Stimulated activated CD8-positive, alpha-beta memory T cell treated with anti-CD3 and anti-CD28 coated beads, Interleukin-4, amount 100 ng/mL, for 24 hours (primary cell): ENCODE measurements around the gene NPLOC4.

ENCODE experiments used
- DNase-seq: peaks from one replicate; pipeline ENCODE4 v3.0.0-alpha.2; 2020; ENCODE audit warnings: low read depth

NPLOC4 gene

GRCh38 chr17:81518113-81518784 lies 118.7 kb downstream of the NPLOC4 start:
- no peak for DNase-seq

GRCh38 chr17:81517339-81518112 lies 119.4 kb downstream of the NPLOC4 start:
- no peak for DNase-seq

DNA sequence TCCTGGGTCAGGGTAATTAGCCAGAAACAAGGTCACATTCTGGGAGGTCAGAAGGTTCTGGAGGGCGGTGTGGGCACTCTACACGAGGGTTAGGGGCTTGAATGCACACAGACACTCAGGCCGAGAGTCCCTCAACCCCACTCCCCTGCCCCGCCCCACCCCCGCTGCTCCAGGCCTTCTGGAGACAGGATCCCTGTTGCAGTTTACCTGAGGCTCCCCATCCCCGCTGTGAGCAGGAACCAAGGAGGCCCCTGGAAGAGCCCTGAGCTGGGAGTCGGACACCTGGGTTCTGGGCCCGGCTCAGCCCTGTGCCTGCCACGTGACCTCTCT lies 119.9 kb downstream of the NPLOC4 start:
- no peak for DNase-seq

DNA sequence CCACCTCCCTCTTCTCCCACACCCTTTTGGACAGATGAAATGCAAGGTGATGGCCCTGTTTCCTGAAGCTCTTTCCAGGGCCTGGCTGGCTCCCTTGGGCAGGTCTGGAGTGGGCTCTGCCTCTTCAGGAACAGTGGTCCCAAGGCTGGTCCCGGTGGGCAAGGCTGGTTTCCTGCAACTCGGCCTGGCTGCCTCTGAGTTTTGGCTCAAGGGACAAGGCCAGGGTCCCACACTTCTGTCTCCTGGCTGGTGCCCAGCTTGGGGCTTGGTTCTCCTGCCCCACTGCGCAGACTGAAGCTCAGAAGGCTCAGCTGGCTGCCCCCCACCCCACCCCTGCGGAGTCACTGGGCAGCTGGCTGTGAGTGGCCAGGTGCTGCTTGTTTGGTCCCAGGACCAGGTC lies 120.5 kb downstream of the NPLOC4 start:
- no peak for DNase-seq

GRCh38 chr17:81515530-81516041 lies 121.3 kb downstream of the NPLOC4 start:
- DNase-seq, result no peak

DNA sequence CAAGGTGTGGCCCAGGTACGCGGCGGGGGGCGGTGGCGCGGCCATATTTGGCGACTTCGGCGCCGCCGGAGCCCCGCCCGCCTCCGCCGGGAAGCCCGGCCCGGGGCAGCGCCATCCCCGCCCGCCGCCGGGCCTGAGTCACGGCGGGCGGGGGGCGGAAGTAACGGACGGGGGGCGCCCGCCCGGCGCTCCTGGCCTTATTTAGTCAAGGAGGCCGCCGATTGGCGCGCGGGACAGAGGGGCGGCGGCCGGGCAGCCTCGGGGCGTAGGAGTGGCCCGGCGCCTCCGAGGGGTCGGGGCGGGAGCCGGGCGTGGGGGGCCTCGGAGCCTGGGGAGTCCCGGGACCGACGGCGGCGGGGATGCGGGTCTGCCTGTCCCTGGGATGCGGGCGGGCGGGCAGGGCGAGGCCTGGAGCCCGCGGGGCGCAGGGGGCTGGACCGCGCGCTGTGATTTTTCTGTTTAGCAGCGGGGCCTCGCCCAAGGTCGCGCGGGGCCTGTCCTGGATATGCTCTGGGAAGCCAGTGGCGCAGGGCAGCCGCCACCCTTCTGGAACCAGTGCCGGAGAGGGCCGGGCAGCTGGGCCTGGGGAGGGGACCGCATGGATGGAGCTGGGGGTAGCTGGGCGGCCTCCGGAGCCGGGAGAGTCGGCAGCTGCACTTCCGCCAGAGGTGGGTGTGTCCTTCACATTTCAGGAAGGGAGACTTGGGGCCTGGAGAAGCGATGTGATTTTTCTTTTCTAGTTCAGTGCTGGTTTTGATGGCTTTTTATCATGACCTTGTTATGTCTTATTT lies 122.0 kb downstream of the NPLOC4 start:
- DNase-seq, result peak; percentile 62

DNA sequence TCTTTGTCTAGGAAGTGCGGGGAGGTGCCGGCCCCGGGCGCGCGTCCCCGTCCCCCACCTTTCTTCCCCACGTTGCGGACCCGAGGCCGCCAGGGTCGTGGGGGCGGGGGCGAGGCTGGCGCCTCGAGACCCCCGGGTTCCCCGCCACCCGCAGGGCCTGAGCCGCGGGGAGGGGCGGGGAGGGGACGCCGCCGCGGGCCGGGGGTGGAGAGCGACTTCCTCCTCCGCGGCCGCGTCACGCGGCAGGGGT lies 122.5 kb downstream of the NPLOC4 start:
- DNase-seq, result no peak

DNA sequence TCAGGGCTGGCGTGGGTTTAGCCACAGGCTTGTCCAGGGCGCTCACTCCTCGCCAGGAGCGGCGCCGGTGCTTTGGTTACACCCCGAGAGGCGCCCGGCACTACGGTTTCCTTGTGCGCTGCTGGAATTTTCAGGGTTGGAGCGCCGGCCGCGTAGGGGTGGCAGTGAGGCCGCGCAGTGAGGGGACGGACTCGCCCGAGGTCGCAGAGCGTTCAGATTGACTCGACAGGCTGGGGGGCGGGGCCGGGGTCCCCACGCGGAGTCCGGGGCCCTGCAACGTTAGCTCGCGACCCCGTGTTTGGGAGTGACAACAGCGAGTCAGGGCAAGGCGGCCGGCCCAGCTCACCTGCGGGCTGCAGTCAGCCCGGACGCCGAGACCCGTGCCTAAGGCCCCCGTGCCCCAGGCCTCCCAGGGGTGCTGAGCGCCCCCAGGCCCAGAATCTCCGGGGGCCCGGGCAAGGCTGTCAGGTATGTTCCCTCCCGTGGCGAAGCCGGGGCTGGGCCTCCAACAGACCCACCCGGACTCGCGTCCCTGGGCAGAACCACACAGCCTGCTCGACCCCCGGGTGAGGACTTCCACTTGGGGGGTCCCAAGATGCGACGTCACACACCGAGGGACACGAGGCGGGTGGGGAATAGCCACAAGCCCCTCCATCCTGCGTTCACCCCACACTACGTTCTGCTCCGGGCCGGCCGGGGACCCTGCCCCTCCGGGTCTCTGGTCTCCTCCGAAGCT lies 123.0 kb downstream of the NPLOC4 start:
- DNase-seq, result no peak

DNA sequence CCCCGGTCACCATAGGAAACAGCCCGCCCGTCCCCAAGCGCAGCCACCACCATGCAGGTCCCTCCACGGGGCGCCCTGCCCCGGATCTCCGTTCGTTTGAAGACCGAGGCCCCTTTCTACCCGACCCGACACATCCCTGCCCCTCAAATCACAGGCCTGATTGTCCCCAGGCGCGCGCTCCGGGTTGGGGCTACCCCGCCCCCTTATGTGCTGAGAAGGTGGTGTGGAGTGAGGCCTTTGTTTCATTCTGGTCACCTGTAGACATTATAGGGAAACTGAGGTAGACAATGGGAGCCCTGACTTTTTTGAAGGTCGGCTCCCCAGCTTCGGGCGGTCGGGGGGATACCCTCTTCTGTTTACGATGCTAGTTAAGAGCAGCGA lies 123.5 kb downstream of the NPLOC4 start:
- no peak for DNase-seq

GRCh38 chr17:81512562-81513371 lies 124.1 kb downstream of the NPLOC4 start, which contains the start of gene ACTG1:
Gene ACTG1, minus strand, starts transcription at chr17:81512799. Its CDS starts 445 bp downstream, at chr17:81512354.
- peak; percentile 83 for DNase-seq

DNA sequence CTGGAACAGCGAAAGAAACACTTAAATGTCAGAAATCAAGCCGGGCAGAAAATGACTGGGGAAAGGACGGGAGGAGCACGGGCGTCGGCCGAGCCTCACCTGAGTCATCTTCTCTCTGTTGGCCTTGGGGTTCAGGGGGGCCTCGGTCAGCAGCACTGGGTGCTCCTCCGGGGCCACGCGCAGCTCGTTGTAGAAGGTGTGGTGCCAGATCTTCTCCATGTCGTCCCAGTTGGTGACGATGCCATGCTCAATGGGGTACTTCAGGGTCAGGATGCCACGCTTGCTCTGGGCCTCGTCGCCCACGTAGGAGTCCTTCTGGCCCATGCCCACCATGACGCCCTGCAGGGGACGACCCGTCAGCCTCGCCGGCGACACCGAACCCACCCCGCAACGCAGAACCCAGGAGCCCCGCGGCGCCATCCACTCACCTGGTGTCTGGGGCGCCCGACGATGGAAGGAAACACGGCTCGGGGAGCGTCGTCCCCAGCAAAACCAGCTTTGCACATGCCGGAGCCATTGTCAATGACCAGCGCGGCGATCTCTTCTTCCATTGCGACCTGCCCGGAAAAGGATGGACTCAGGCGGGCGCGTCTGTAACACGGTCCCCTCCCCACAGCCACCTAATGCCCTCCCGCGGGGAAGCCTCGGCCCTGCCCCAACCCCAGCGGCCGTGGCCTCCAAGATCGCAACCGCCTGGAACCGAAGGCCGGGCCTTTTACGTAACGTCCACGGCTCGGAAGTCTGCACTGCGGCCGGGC lies 124.9 kb downstream of the NPLOC4 start:
- no peak for DNase-seq

GRCh38 chr17:81511554-81511803 lies 125.4 kb downstream of the NPLOC4 start:
- no peak for DNase-seq

- no peak for DNase-seq
Observed at GRCh38 chr17:81510785-81511553, 125.9 kb downstream of the NPLOC4 start.

DNA sequence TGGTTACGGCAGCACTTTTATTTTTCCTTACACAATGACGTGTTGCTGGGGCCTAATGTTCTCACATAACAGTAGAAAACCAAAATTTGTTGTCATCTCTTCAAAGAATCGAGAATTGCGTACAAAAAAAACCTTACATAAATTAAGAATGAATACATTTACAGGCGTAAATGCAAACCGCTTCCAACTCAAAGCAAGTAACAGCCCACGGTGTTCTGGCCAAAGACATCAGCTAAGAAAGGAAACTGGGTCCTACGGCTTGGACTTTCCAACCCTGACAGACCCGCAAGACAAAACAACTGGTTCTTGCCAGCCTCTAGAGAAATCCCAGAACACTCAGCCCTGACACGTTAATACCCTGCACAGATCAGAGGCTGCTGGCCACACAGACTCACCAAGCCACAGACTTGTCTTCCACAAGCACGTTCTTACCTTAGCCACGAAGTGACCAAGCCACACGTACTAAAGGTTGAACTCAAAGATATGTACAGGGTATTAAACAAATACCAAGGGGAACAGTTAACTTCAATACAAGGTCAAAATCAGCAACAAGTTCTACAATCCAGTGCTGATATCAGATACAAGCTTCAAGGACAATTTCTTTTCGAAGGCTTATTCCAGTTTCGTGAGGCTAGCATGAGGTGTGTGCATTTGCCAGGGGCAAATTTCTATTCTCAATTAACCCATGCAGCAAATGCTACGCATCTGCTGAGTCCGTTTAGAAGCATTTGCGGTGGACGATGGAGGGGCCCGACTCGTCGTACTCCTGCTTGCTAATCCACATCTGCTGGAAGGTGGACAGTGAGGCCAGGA lies 126.7 kb downstream of the NPLOC4 start:
- no peak for DNase-seq

DNA sequence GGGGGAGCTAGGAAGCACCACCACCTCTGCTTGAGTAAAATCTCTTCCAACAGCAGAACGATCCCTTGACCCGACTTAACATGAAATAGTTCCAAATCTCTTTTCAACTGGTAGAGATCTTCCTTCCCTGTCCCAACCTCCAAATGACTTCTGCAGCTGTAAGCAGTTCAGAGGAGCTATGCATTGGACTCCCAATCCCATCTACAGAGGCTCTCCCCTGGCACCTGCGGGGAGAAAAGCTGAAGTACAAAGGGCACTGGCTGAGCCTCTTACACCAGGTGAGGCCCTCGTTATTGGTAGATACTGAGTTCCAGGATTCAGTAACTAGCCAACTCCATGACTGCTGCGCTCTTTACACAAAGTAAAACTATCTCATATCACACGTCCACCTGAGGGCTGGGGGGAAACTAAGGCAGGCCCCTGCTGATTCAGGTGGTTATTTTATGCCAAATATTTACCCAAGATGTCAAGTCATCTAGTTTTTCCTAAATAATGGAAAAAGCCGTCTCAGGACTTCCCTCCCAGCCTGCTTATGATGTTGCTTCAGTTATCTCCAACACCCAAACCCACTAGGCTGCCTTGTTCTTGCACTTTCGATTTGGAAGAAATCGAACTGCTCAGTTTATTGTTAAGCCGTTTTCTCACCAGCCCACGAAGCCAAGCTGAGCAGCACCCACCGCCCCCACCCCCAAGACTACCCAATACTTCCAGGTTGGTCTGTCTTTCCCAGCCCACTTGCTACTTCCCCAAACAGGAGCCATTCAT lies 127.5 kb downstream of the NPLOC4 start:
- DNase-seq, result no peak

- no peak for DNase-seq
Observed at GRCh38 chr17:81508639-81509206, 128.2 kb downstream of the NPLOC4 start.
